HUES48 (cell line): ENCODE data around the gene MPO.

Experiments
- H3K27ac ChIP-seq: one replicate; pipeline ENCODE4 v1.7.0; 2013; ENCODE audit warnings: low read depth, low read length, inconsistent platforms
- H3K27me3 ChIP-seq: 2 replicates; pipeline ENCODE4 v1.6.1; 2013; ENCODE audit warnings: mild to moderate bottlenecking, low read length; ENCODE audit not compliant: control insufficient read depth, insufficient read depth
- H3K36me3 ChIP-seq: 2 replicates; pipeline ENCODE4 v1.6.1; 2013; ENCODE audit warnings: low read length; ENCODE audit not compliant: control insufficient read depth, insufficient read depth
- H3K4me1 ChIP-seq: 2 replicates; pipeline ENCODE4 v1.6.1; 2013; ENCODE audit warnings: mild to moderate bottlenecking, low read length; ENCODE audit not compliant: control insufficient read depth, insufficient read depth
- H3K4me3 ChIP-seq: 2 replicates; pipeline ENCODE4 v1.5.1; 2013; ENCODE audit warnings: mild to moderate bottlenecking, low read depth, low read length
- H3K9ac ChIP-seq: 2 replicates; pipeline ENCODE4 v1.6.1; 2013; ENCODE audit warnings: mild to moderate bottlenecking, low read depth, low read length, moderate library complexity
- H3K9me3 ChIP-seq: 2 replicates; pipeline ENCODE4 v1.6.1; 2013; ENCODE audit warnings: low read length; ENCODE audit not compliant: control insufficient read depth, insufficient read depth

The MPO gene

DNA sequence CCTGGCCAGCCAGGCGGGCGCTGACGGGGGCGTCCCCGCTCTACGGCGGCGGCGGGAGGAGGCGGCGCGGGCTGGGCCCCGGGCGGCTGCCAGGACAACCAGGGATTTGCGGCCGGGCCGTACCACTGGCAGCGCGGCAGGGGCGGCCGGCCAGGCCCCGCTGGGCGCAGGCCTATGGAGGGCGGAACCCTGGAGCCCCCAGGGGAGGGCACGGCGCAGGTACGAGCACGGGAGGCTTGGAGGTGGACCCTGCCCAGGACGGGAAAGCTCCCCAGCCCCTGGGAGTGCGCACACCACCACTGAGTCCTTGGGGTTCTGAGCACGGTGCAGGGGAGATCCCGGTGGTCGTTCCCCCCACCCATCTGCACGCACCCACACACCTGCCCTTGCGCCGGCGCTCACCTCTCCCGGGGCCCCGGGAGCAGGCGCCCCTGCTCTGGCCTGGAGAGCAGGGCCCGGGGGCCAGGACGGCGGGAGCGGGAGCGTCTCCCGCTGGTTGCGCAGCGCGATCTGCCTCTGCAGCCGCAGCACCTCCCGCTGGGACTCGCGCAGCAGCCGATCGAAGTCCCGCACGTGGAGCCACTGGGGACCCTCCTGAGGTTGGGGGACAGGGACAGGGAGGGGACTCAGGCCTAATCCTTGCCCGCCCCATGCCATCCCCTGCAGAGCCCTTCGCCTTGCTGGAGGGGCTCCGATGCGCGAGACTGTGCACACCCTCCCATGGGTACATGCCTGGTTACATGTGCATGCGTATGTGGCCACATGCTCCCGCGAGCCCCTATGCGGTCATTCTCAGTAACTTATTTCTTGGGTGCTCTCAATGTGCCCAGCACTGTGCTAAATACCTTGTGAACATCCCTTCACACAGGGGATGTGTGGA, 43.9 kb upstream of the MPO start:
- Histone ChIP-seq H3K4me1 (peaks cover 22% of the 10 kb centered on the region), H3K36me3 (no peaks in the 10 kb centered on the region), H3K27ac (no peak overlapping the region), H3K4me3 (peak overlapping the region; percentile 77), H3K9me3 (no peaks in the 10 kb centered on the region), H3K9ac (peak overlapping the region; percentile 57), H3K27me3 (peaks cover 27% of the 10 kb centered on the region)

GRCh38 chr17:58324056-58324408, 43.3 kb upstream of the MPO start:
- H3K9ac ChIP-seq: peak overlapping the region; percentile 57; the same call in 1 of the 2 replicates
- peaks cover 19% of the 10 kb centered on the region for H3K4me1 ChIP-seq
- H3K27me3 ChIP-seq: peaks cover 27% of the 10 kb centered on the region
- H3K4me3 ChIP-seq: peak overlapping the region; percentile 77
- H3K36me3 ChIP-seq: no peaks in the 10 kb centered on the region
- H3K27ac ChIP-seq: no peak overlapping the region
- H3K9me3 ChIP-seq: no peaks in the 10 kb centered on the region

GRCh38 chr17:58323366-58324055, 42.8 kb upstream of the MPO start:
- H3K36me3 ChIP-seq: no peaks in the 10 kb centered on the region
- peaks cover 16% of the 10 kb centered on the region for H3K4me1 ChIP-seq
- H3K9me3 ChIP-seq: no peaks in the 10 kb centered on the region
- H3K4me3 ChIP-seq: peak overlapping the region; percentile 77
- H3K27ac ChIP-seq: no peak overlapping the region
- H3K9ac ChIP-seq: no peak overlapping the region
- H3K27me3 ChIP-seq: peaks cover 27% of the 10 kb centered on the region

GRCh38 chr17:58322581-58323185, 41.9 kb upstream of the MPO start:
- Histone ChIP-seq H3K27me3 (peaks cover 27% of the 10 kb centered on the region), H3K9ac (no peak overlapping the region), H3K4me1 (peaks cover 16% of the 10 kb centered on the region), H3K4me3 (no peak overlapping the region), H3K27ac (no peak overlapping the region), H3K9me3 (no peaks in the 10 kb centered on the region), H3K36me3 (no peaks in the 10 kb centered on the region)

GRCh38 chr17:58321571-58322525, 41.1 kb upstream of the MPO start:
- Histone ChIP-seq H3K4me3 (no peak overlapping the region), H3K27me3 (peaks cover 27% of the 10 kb centered on the region)

DNA sequence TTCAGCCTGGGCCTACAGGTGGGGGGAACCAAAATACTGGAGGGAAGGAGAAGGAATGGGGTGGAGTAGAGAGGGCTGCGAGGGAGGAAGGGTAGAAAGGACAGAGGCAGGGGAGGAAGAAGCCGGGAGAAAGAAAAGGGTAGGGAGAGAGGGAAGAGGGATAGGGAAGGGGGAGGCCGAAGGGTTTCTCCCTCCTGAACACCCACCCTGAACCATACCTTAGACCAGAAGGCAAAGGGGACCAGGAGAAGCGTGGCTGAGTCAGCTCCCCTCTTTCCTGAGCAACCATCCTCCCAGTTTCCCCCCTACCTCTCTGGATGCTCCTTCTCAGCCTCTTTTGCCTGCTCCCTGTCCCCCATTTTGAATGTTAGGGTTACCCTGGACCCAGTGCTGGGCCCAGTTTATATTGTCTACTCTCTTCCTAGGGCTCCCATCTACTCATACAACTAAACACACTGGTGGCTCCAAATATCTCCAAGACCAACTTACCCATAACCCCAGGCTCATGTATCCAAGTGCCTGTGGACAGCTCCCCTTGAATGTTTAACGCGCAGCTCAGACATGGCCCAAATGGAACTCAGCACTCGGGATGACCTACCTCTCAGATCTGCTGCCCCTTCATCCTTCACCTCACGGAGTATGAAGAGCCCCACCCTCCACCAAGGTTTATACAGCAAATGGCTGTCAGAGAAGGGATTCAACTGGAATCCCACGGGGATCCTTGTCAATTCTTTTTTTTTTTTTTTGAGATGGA, 40.0 kb upstream of the MPO start:
- peaks cover 27% of the 10 kb centered on the region for H3K27me3 ChIP-seq
- peaks cover 15% of the 10 kb centered on the region for H3K4me1 ChIP-seq
- no peaks in the 10 kb centered on the region for H3K36me3 ChIP-seq
- no peaks in the 10 kb centered on the region for H3K9me3 ChIP-seq
- no peak overlapping the region for H3K9ac ChIP-seq
- no peak overlapping the region for H3K27ac ChIP-seq
- no peak overlapping the region for H3K4me3 ChIP-seq

More at GRCh38 chr17:58321571-58322525, 41.1 kb upstream of the MPO start:
- no peaks in the 10 kb centered on the region for H3K9me3 ChIP-seq
- H3K9ac ChIP-seq: no peak overlapping the region
- H3K27ac ChIP-seq: no peak overlapping the region
- no peaks in the 10 kb centered on the region for H3K36me3 ChIP-seq
- H3K4me1 ChIP-seq: peaks cover 16% of the 10 kb centered on the region

DNA sequence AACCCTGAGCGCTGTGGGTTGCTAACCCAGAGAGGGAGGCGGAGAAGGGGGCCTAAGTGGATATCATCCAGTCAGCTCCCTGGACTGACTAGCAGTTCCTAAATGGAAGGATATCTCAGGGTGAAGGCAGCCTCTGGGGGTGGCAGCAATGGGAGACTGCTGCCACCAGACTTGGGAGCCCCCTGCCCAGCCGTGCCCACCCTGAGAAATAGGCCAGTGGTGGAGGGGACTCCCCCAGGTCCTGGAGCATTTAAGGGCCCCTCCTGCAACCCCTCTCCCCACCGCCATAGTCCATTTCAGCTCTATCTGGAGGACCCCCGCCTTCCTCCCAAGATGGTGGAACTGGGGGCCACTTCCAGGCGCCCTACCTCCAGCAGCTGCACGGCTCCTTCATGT, 39.4 kb upstream of the MPO start:
- Histone ChIP-seq H3K4me3 (no peak overlapping the region), H3K4me1 (peaks cover 11% of the 10 kb centered on the region), H3K36me3 (no peaks in the 10 kb centered on the region), H3K9ac (no peak overlapping the region), H3K27me3 (peaks cover 26% of the 10 kb centered on the region), H3K27ac (no peak overlapping the region), H3K9me3 (no peaks in the 10 kb centered on the region)

DNA sequence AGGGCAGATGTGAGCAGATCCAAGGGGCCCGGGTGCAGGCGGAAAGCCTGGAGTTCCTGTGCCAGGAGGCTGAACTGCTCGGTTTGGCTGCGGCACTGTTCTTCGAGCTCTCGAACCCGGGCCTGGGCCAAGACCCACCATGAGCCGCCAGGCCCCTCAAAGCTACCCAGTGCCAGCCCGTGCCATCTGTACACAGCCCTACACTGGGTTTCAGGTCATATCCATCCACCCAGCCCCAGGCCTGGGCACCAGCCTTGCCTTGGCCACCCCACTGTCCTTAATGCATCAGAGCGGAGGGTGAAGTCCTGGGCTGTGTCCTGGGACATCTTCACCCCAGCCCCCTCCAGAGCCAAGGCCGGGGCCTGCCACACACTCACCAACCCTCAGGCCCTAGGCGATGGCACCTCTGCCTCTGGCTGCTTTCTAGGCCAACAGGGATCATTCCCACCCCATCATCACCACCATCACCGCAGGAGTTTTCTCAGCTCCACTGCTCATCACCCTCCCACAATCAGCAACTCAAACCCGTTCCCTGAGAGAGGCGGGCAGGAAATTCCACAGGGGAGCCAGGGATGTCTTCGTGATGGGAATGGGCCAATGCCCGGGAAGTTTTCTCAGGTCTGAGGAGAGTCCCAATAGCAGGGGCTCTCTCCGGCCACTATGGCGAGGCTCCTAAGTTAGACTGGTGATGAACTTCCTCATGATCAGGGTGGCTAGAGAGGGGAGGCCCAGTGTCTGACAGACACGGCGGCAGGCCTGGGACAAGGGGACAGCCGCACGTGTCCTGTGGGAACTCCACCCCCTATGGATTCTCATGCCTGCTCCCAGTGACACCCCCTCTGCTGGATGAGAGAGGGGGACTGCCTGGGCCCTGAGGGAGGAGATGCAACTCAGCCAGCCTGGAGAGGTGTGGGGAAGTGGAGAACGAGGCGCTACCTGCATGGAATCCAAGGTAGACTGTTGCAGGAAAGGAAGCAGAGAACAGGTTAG, 38.7 kb upstream of the MPO start:
- no peak overlapping the region for H3K27ac ChIP-seq
- no peaks in the 10 kb centered on the region for H3K9me3 ChIP-seq
- H3K4me3 ChIP-seq: no peak overlapping the region
- peaks cover 6% of the 10 kb centered on the region for H3K4me1 ChIP-seq
- no peak overlapping the region for H3K9ac ChIP-seq
- no peaks in the 10 kb centered on the region for H3K36me3 ChIP-seq
- peaks cover 19% of the 10 kb centered on the region for H3K27me3 ChIP-seq

GRCh38 chr17:58318627-58319172, 38.0 kb upstream of the MPO start:
- no peaks in the 10 kb centered on the region for H3K36me3 ChIP-seq
- H3K27ac ChIP-seq: no peak overlapping the region
- no peak overlapping the region for H3K4me3 ChIP-seq
- H3K9me3 ChIP-seq: no peaks in the 10 kb centered on the region
- H3K4me1 ChIP-seq: peaks cover under 1% of the 10 kb centered on the region; the same call in 1 of the 2 replicates
- H3K9ac ChIP-seq: no peak overlapping the region
- H3K27me3 ChIP-seq: peaks cover 12% of the 10 kb centered on the region
